H1 (cell line): Measurements from ENCODE around the gene MLPH. TPM values are rescaled to one million over a fixed set of nuclear protein-coding genes. Genes with fewer than 3 reads are reported as not detected.

Source experiments
- CTCF ChIA-PET: fragments of 300-600 bp; sonication (Branson Sonifier 250); formaldehyde crosslinking; loops from one replicate; lab custom pipeline; 2021; ENCODE audit not compliant: partially characterized antibody; lab: Charles Lee
- POLR2A ChIA-PET: fragments of 300-600 bp; sonication (Branson Sonifier 250); formaldehyde crosslinking; loops from one replicate; lab custom pipeline; 2021; ENCODE audit warnings: inconsistent platforms; ENCODE audit not compliant: partially characterized antibody; lab: Charles Lee
- DNase-seq, 2 experiments: peaks; one replicate each; pipeline versions ENCODE4 v3.0.0 to v3.0.0-alpha.2; 2010 to 2022; ENCODE audit warnings: low spot score in 2 of 2, low read depth in 1 of 2, mixed read lengths in 1 of 2
- FAIRE-seq: peaks from 2 replicates; lab custom pipeline; 2011; peaks lifted over from hg19 to GRCh38; lab: Jason Lieb, UNC
- H2AFZ ChIP-seq: 2 replicates; pipeline ENCODE4 v1.8.1; 2012; ENCODE audit warnings: low read length, inconsistent platforms
- H2AK5ac ChIP-seq: 2 replicates; pipeline ENCODE4 v1.6.1; 2013; ENCODE audit warnings: low read depth, low read length
- H2BK120ac ChIP-seq: replicated peaks from 2 replicates; pipeline ENCODE3; 2013; ENCODE audit warnings: low read depth, low read length, inconsistent platforms
- H2BK12ac ChIP-seq: 2 replicates; pipeline ENCODE4 v1.6.1; 2013; ENCODE audit warnings: low read depth, low read length
- H2BK15ac ChIP-seq: 2 replicates; pipeline ENCODE4 v1.6.1; 2013; ENCODE audit warnings: low read length
- H2BK20ac ChIP-seq: 2 replicates; pipeline ENCODE4 v1.6.1; 2013; ENCODE audit warnings: low read length
- H2BK5ac ChIP-seq: 2 replicates; pipeline ENCODE4 v1.6.1; 2013; ENCODE audit warnings: low read depth, low read length
- H3K14ac ChIP-seq: 2 replicates; pipeline ENCODE4 v1.6.1; 2013; ENCODE audit warnings: inconsistent platforms; ENCODE audit not compliant: insufficient read length
- H3K18ac ChIP-seq: 2 replicates; pipeline ENCODE4 v1.6.1; 2013; ENCODE audit warnings: low read length; ENCODE audit errors: extremely low read depth
- H3K23ac ChIP-seq: 2 replicates; pipeline ENCODE4 v1.6.1; 2013; ENCODE audit warnings: inconsistent platforms; ENCODE audit not compliant: insufficient read length
- H3K23me2 ChIP-seq: 2 replicates; pipeline ENCODE4 v1.6.1; 2013; ENCODE audit warnings: low read depth, low read length
- H3K27ac ChIP-seq: 2 replicates; pipeline ENCODE4 v1.6.1; 2011; ENCODE audit warnings: low read depth, low read length, inconsistent platforms
- H3K27me3 ChIP-seq, 4 experiments: replicated peaks in 1 of 4; 1 replicate in 1 of 4; 2 replicates in 3 of 4; pipeline versions ENCODE4 v1.6.1 to v1.8.1; 2011 to 2013; ENCODE audit warnings: low read length in 3 of 4, mild to moderate bottlenecking in 3 of 4, inconsistent platforms in 2 of 4, mixed read lengths in 2 of 4, moderate library complexity in 1 of 4; ENCODE audit not compliant: control insufficient read depth in 3 of 4, insufficient read depth in 3 of 4; ENCODE audit errors: extremely low read depth in 1 of 4
- H3K36me3 ChIP-seq, 4 experiments: 2 replicates each; pipeline versions ENCODE4 v1.6.1 to v1.8.1; 2011 to 2013; ENCODE audit warnings: mild to moderate bottlenecking in 4 of 4, low read length in 3 of 4, moderate library complexity in 2 of 4, control low read depth in 1 of 4, inconsistent platforms in 1 of 4; ENCODE audit not compliant: insufficient read depth in 4 of 4, control insufficient read depth in 2 of 4
- H3K4ac ChIP-seq: replicated peaks from 2 replicates; pipeline ENCODE3; 2013; ENCODE audit warnings: low read length, low read depth, mixed read lengths, inconsistent platforms; ENCODE audit not compliant: insufficient read length
- H3K4me1 ChIP-seq, 4 experiments: replicated peaks in 1 of 4; 1 replicate in 1 of 4; 2 replicates in 3 of 4; pipeline versions ENCODE4 v1.6.1 to v1.8.1; 2011 to 2013; ENCODE audit warnings: low read length in 3 of 4, inconsistent platforms in 2 of 4, mixed read lengths in 1 of 4; ENCODE audit not compliant: insufficient read depth in 4 of 4, control insufficient read depth in 3 of 4
- H3K4me2 ChIP-seq, 2 experiments: 2 replicates each; pipeline versions ENCODE4 v1.6.1 to v1.8.1; 2011 to 2013; ENCODE audit warnings: low read depth in 2 of 2, low read length in 2 of 2, control low read depth in 1 of 2, inconsistent platforms in 1 of 2, mild to moderate bottlenecking in 1 of 2; ENCODE audit not compliant: insufficient read depth in 1 of 2
- H3K4me3 ChIP-seq, 4 experiments: fragments of 200-600, 300-600 bp in 1 of 4; sonication (generic), shearing (Covaris generic), sonication (Bioruptor Twin) in 1 of 4; 2 replicates each; pipeline versions ENCODE4 v1.5.1 to v1.8.1; 2011 to 2016; ENCODE audit warnings: low read length in 4 of 4, low read depth in 3 of 4, control low read depth in 2 of 4, inconsistent platforms in 2 of 4, mild to moderate bottlenecking in 2 of 4, mixed read lengths in 1 of 4, moderate library complexity in 1 of 4; ENCODE audit not compliant: insufficient read depth in 2 of 4; ENCODE audit errors: extremely low read depth in 1 of 4
- H3K56ac ChIP-seq: replicated peaks from 2 replicates; pipeline ENCODE3; 2013; ENCODE audit warnings: low read depth, mild to moderate bottlenecking, mixed read lengths, low read length, inconsistent platforms; ENCODE audit not compliant: insufficient read length
- H3K79me1 ChIP-seq: 2 replicates; pipeline ENCODE4 v1.6.1; 2013; ENCODE audit warnings: low read depth, low read length, control low read depth
- H3K79me2 ChIP-seq, 2 experiments: 2 replicates each; pipeline versions ENCODE4 v1.6.1 to v1.8.1; 2012 to 2013; ENCODE audit warnings: low read length in 2 of 2, mild to moderate bottlenecking in 2 of 2, inconsistent platforms in 1 of 2; ENCODE audit not compliant: insufficient read depth in 2 of 2, control insufficient read depth in 1 of 2
- H3K9ac ChIP-seq, 4 experiments: replicated peaks in 1 of 4; 1 replicate in 1 of 4; 2 replicates in 3 of 4; pipeline versions ENCODE4 v1.6.1 to v1.8.1; 2011 to 2013; ENCODE audit warnings: low read depth in 3 of 4, low read length in 3 of 4, control low read depth in 2 of 4, mild to moderate bottlenecking in 2 of 4, moderate library complexity in 2 of 4, inconsistent platforms in 1 of 4; ENCODE audit errors: extremely low read depth in 1 of 4
- H3K9me3 ChIP-seq, 2 experiments: 2 replicates each; pipeline versions ENCODE4 v1.6.1 to v1.8.1; 2012 to 2013; ENCODE audit warnings: mild to moderate bottlenecking in 2 of 2, moderate library complexity in 2 of 2, control low read depth in 1 of 2, inconsistent platforms in 1 of 2, low read depth in 1 of 2, low read length in 1 of 2, mixed read lengths in 1 of 2; ENCODE audit not compliant: insufficient read depth in 2 of 2
- H4K20me1 ChIP-seq, 2 experiments: replicated peaks in 1 of 2; 2 replicates each; pipeline versions ENCODE3 to v1.8.1; 2011 to 2013; ENCODE audit warnings: inconsistent platforms in 2 of 2, low read length in 2 of 2, mild to moderate bottlenecking in 1 of 2; ENCODE audit not compliant: insufficient read depth in 2 of 2, control insufficient read depth in 1 of 2
- H4K5ac ChIP-seq: 2 replicates; pipeline ENCODE4 v1.6.1; 2013; ENCODE audit warnings: low read length, low read depth, mixed read lengths, inconsistent platforms; ENCODE audit not compliant: insufficient read length
- H4K8ac ChIP-seq: 2 replicates; pipeline ENCODE4 v1.8.0; 2013; ENCODE audit warnings: mild to moderate bottlenecking, moderate library complexity, low read length, inconsistent platforms; ENCODE audit not compliant: insufficient read depth; ENCODE audit errors: extremely low read depth
- H4K91ac ChIP-seq: replicated peaks from 2 replicates; pipeline ENCODE3; 2013; ENCODE audit warnings: low read length, mixed read lengths, inconsistent platforms; ENCODE audit not compliant: insufficient read length
- BCL11A ChIP-seq, 2 experiments: IDR thresholded peaks; one replicate each; pipeline ENCODE4 v1.6.1; 2011; ENCODE audit warnings: low read depth in 2 of 2, low read length in 2 of 2, mild to moderate bottlenecking in 2 of 2
- CBX5 ChIP-seq: fragments of 300-800, 300-1000 bp; sonication (generic); IDR thresholded peaks from 2 replicates; pipeline ENCODE4 v1.7.1; 2016; ENCODE audit warnings: antibody characterized with exemption, low read length, low read depth
- CHD2 ChIP-seq: IDR thresholded peaks from 2 replicates; pipeline ENCODE4 v1.6.1; 2012; ENCODE audit warnings: low read length, improper control_type of control experiment
- CTCF ChIP-seq, 3 experiments: IDR thresholded peaks; 1 replicate in 2 of 3; 2 replicates in 1 of 3; pipeline versions ENCODE4 v1.5.1 to v1.6.1; 2011; ENCODE audit warnings: low read length in 3 of 3, mild to moderate bottlenecking in 3 of 3, inconsistent platforms in 2 of 3, low read depth in 1 of 3, moderate library complexity in 1 of 3; ENCODE audit not compliant: insufficient read depth in 1 of 3; ENCODE audit errors: control extremely low read depth in 1 of 3
- MAFK ChIP-seq: IDR thresholded peaks from 2 replicates; pipeline ENCODE4 v1.6.1; 2012; ENCODE audit warnings: low read depth, mild to moderate bottlenecking, improper control_type of control experiment, low read length
- RAD21 ChIP-seq, 2 experiments: IDR thresholded peaks in 1 of 2; conservative IDR thresholded peaks in 1 of 2; 2 replicates each; pipeline ENCODE4 v1.6.1; 2011; ENCODE audit warnings: low read depth in 2 of 2, low read length in 2 of 2, improper control_type of control experiment in 1 of 2, inconsistent platforms in 1 of 2, mild to moderate bottlenecking in 1 of 2, moderate library complexity in 1 of 2
- SIN3A ChIP-seq, 2 experiments: IDR thresholded peaks in 1 of 2; conservative IDR thresholded peaks in 1 of 2; 2 replicates each; pipeline ENCODE4 v1.6.1; 2011 to 2012; ENCODE audit warnings: low read length in 2 of 2, improper control_type of control experiment in 1 of 2, low read depth in 1 of 2, mild to moderate bottlenecking in 1 of 2
- SUZ12 ChIP-seq: fragments of 200-600 bp; sonication (generic); IDR thresholded peaks from 2 replicates; pipeline ENCODE4 v1.6.1; 2012; ENCODE audit warnings: mild to moderate bottlenecking, inconsistent platforms, low read length, moderate library complexity, mixed read lengths
- WGBS, 2 experiments: shearing (Covaris generic) in 1 of 2; methylation state at CpG; one replicate each; pipeline versions ENCODE4 v1.1.6 to v1.1.7; 2013 to 2015; ENCODE audit warnings: low lambda C conversion rate in 2 of 2, mixed read lengths in 2 of 2, inconsistent platforms in 1 of 2, low coverage in 1 of 2, missing lambda C conversion rate in 1 of 2; ENCODE audit not compliant: insufficient replicate concordance in 2 of 2, insufficient coverage in 1 of 2, insufficient read length in 1 of 2; ENCODE audit errors: extremely low coverage in 1 of 2, missing lambda C conversion rate in 1 of 2; 5-methylcytosine and 5-hydroxymethylcytosine counted together
- polyA plus RNA-seq, 7 experiments: library from polyadenylated mRNA; depleted of rRNA in 3 of 7; stranded (reverse) in 5 of 7; unstranded in 2 of 7; fragments of >200 nt in 5 of 7; fragments of 200-250 nt in 2 of 7; gene quantifications; 1 replicate in 5 of 7; 2 replicates in 1 of 7; 4 replicates in 1 of 7; pipeline versions ENCODE4 v1.2.1 to v1.2.3, GENCODE V29; 2011 to 2013; ENCODE audit warnings: missing spikeins in 2 of 7, mixed read lengths in 2 of 7
- total RNA-seq: library from RNA; stranded (reverse); fragmentation: NEBNext Ultra II Directional; extraction: Animal tissue kit (Norgen Biotek cat#: 25700); gene quantifications from 2 replicates; pipeline ENCODE4 v1.2.1, GENCODE V29; 2021

MLPH gene
- total and polyA plus RNA-seq, 2 of the 8 experiments (the other 6 are each of a cell fraction or from before 2014, with no cell fraction given): 12.7 to 17.0 TPM

- no peaks in the 10 kb centered on the region; the same call in 1 of the 2 replicates for H3K79me1 ChIP-seq
- H3K27ac ChIP-seq: peak overlapping the region; percentile 20; the same call in 1 of the 2 replicates
- peaks cover 6 to 17% (median 15%) of the 10 kb centered on the region in 4 experiments; a peak in 6 of 7 replicates for H3K27me3 ChIP-seq
- H3K4me3 ChIP-seq: no peak overlapping the region
- peaks cover 0 to 2% of the 10 kb centered on the region in 2 experiments; a peak in 1 of 4 replicates for H3K79me2 ChIP-seq
- peak overlapping the region; percentile 93 for H3K4ac ChIP-seq
- 88% methylated on average over 8 of the region's 8 CpGs; no CpG with 5 or more reads in 1 of the 2 experiments for WGBS, 2 experiments
- no peak overlapping the region for H3K9ac ChIP-seq
- no peak overlapping the region for H3K56ac ChIP-seq
- H4K8ac ChIP-seq: no peak overlapping the region
- H3K9me3 ChIP-seq: peaks cover 9 to 13% of the 10 kb centered on the region in 2 experiments
- TF ChIP-seq CHD2: no peak
- TF ChIP-seq MAFK: no peak
- TF ChIP-seq RAD21 (IDR thresholded peaks at IDR 0.05 in 1 of 2, conservative IDR thresholded peaks at IDR 0.05 in 1 of 2; ENCODE audit: low read depth in 2 of 2, low read length in 2 of 2): no peak
- no peak for TF ChIP-seq BCL11A (IDR thresholded peaks at IDR 0.05; ENCODE audit: low read depth in 2 of 2, low read length in 2 of 2)
- no peak for TF ChIP-seq SUZ12
- TF ChIP-seq SIN3A (conservative IDR thresholded peaks at IDR 0.05 in 1 of 2, IDR thresholded peaks at IDR 0.05 in 1 of 2; ENCODE audit: low read depth in 1 of 2, low read length in 2 of 2): no peak
- no peak for TF ChIP-seq CBX5
- no peak for TF ChIP-seq CTCF (IDR thresholded peaks at IDR 0.05; ENCODE audit: control extremely low read depth in 1 of 3, insufficient read depth in 1 of 3, low read depth in 1 of 3, low read length in 3 of 3)
- TF ChIP-seq, all 59 proteins: peak for 0
- Histone ChIP-seq H2BK20ac (peak overlapping the region; percentile 93; the same call in 1 of the 2 replicates), H3K14ac (no peak overlapping the region), H2AFZ (no peak overlapping the region), H4K20me1 (no peaks in the 10 kb centered on the region), H2BK120ac (peak overlapping the region; percentile 50), H2BK5ac (peak overlapping the region; percentile 61; the same call in 1 of the 2 replicates), H3K18ac (no peak overlapping the region; the same call in 1 of the 2 replicates), H4K5ac (no peak overlapping the region), H2AK5ac (peak overlapping the region; percentile 94), H3K4me1 (peaks cover 9 to 26% (median 22%) of the 10 kb centered on the region in 4 experiments), H4K91ac (peak overlapping the region; percentile 48), H3K23me2 (peaks cover 8% of the 10 kb centered on the region; the same call in 1 of the 2 replicates), H2BK12ac (peak overlapping the region; percentile 78), H3K4me2 (no peak overlapping the region), H3K36me3 (peaks cover 0 to 20% (median 9%) of the 10 kb centered on the region in 4 experiments; a peak in 5 of 8 replicates), H2BK15ac (peak overlapping the region; percentile 5; the same call in 1 of the 2 replicates), H3K23ac (no peak overlapping the region)
- ChIA-PET POLR2A (interaction anchor here (1.2 to 3.1 kb wide), 4 partner anchors 9 to 81 kb away, joined by 3 to 9 read pairs (median 4); no protein-coding TSS in a partner anchor), CTCF (interaction anchor here (0.6 to 2.1 kb wide), 10 partner anchors 10 to 733 kb away, joined by 3 to 8 read pairs (median 4); no protein-coding TSS in a partner anchor)
- no peak for FAIRE-seq
- no peak for DNase-seq
Measured at GRCh38 chr2:237491515-237492118, 4.6 kb downstream of the MLPH start.
